HG03460 (cell line): ENCODE measurements around the gene CUL4A.
"Not testable (repeated sequence)": the region's sequence is repeated elsewhere in the genome, so short reads cannot be mapped to it uniquely, and the experiment has no call there.

Source experiments
- ATAC-seq: cut with Tn5 transposase; IDR thresholded peaks from one replicate; pipeline ENCODE4 v1.9.1; 2021; ENCODE audit not compliant: unreplicated experiment

CUL4A gene

GRCh38 chr13:113233101-113233500 is 23.7 kb downstream of the CUL4A start:
- no peak for ATAC-seq

GRCh38 chr13:113238536-113238935 is 29.1 kb downstream of the CUL4A start:
- no peak for ATAC-seq

- ATAC-seq = no peak
Observed at GRCh38 chr13:113239357-113239756, 29.9 kb downstream of the CUL4A start.

- no peak for ATAC-seq
Observed at GRCh38 chr13:113239986-113240385, 30.6 kb downstream of the CUL4A start.

- not testable (repeated sequence) for ATAC-seq
Observed at GRCh38 chr13:113241623-113242022, 32.2 kb downstream of the CUL4A start.

- no peak for ATAC-seq
Observed at GRCh38 chr13:113243847-113244246, 34.4 kb downstream of the CUL4A start.

- ATAC-seq = no peak
Observed at GRCh38 chr13:113245849-113246796, 36.7 kb downstream of the CUL4A start.

- ATAC-seq = no peak
Observed at GRCh38 chr13:113252516-113253095, 43.2 kb downstream of the CUL4A start.

GRCh38 chr13:113257908-113258307 is 48.5 kb downstream of the CUL4A start:
- ATAC-seq = not testable (repeated sequence)

- no peak for ATAC-seq
Observed at GRCh38 chr13:113258321-113259054, 49.1 kb downstream of the CUL4A start.

GRCh38 chr13:113260996-113261395 is 51.6 kb downstream of the CUL4A start:
- no peak for ATAC-seq

GRCh38 chr13:113263016-113263415 is 53.6 kb downstream of the CUL4A start:
- ATAC-seq = not testable (repeated sequence)

GRCh38 chr13:113267642-113268405 is 58.4 kb downstream of the CUL4A start:
- ATAC-seq = no peak

- ATAC-seq = no peak
Observed at GRCh38 chr13:113272031-113272430, 62.6 kb downstream of the CUL4A start.

- ATAC-seq = no peak
Observed at GRCh38 chr13:113272701-113273181, 63.3 kb downstream of the CUL4A start.

- ATAC-seq = no peak
Observed at GRCh38 chr13:113273321-113273720, 63.9 kb downstream of the CUL4A start.

- no peak for ATAC-seq
Observed at GRCh38 chr13:113273851-113274590, 64.6 kb downstream of the CUL4A start.

GRCh38 chr13:113274721-113275120 is 65.3 kb downstream of the CUL4A start:
- no peak for ATAC-seq

- no peak for ATAC-seq
Observed at GRCh38 chr13:113275387-113275786, 66.0 kb downstream of the CUL4A start.

GRCh38 chr13:113280126-113280525 is 70.7 kb downstream of the CUL4A start:
- no peak for ATAC-seq
